NCI-H1092 (cell line): ENCODE data around the gene ALDH1L1.

Experiments
- DNase-seq: peaks from one replicate; lab custom pipeline; 2025; lab: John Stamatoyannopoulos, UW

Gene ALDH1L1

GRCh38 chr3:126134219-126134975 lies 46.0 kb downstream of the ALDH1L1 start:
- DNase-seq: peak; percentile 47

DNA sequence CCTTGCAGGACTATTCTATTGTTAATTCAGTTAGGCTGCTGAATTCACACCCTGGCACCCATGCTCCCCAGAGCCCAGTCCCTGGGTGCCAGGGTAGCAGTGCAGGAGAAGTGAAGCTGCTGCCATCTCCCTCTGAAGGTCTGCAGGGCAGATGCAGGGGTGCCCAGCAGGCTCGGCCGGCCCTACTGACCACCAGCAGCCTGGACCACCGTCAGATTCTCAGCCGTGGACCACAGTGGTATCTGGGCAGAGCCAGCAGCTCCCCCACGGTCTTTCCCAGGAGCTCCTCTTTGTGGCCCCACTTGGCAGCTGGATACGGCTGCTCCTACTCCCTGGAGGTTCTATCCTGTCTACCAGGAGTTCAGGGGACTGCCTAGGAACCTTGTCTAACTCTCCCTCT lies 46.8 kb downstream of the ALDH1L1 start:
- DNase-seq: no peak

- DNase-seq: no peak
Observed at GRCh38 chr3:126132751-126133511, 47.5 kb downstream of the ALDH1L1 start.

GRCh38 chr3:126131881-126132750 lies 48.3 kb downstream of the ALDH1L1 start:
- DNase-seq: no peak

GRCh38 chr3:126130981-126131745 lies 49.2 kb downstream of the ALDH1L1 start:
- no peak for DNase-seq

DNA sequence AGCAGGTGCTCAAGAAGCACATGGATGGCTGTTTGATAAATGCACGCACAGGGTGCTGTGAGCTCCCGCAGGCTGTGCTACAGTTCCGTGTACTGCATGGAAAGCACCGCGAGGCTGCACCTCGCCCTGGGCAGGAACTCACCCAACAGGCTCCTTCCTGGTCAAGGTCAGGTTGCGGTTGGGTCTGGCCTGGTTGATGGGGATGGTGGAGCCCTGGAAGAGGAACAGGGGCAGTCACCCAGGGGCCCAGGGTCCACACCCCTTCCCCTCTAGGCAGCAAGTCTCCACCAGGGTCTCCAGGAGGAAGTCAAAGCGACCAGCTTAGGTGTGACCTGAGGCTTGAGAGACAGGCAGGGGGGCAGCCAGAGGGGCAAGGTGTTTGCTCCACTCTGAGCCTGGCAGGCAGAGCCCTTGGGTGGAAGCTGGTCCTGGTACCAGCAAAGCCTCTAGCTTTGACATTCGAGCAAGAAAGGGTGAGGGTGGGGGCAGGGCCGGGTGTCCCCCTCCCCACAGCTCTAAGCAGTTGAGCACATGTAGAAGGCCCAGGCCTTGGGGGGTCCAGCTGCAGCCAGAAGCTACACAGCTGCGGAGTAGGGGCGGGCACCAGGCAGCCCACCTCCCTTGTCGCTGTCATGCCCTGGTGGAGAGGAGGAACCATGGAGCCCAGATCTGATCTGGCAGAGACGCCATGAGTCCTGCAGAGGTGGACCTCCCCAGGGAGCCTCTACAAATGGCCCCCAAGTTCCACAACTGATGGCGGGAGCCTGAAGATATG lies 50.1 kb downstream of the ALDH1L1 start:
- no peak for DNase-seq

DNA sequence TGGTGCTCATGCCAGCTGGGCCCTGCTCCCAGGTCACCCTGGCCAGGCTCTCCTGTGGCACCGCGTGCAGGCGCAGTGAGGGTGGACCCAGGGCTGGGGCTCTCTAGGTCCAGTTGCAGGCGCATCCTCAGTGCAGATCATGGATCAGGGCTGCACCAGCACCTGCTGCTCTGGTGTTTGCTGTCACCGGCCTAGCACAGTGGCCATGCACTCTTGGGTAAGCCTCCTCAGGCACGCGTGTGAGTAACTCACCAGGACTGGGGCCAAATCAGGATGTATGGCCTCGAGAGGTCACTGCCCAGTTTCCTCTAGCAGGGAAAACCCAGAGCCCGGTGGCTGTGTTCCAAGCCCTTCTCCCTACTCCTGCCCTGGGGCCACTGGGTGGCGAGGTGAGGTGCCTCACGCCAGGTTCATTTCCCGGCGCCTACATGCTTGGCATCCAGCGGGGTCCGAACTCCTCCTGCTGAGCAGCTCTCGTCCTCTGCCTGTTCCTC lies 50.9 kb downstream of the ALDH1L1 start:
- no peak for DNase-seq

DNA sequence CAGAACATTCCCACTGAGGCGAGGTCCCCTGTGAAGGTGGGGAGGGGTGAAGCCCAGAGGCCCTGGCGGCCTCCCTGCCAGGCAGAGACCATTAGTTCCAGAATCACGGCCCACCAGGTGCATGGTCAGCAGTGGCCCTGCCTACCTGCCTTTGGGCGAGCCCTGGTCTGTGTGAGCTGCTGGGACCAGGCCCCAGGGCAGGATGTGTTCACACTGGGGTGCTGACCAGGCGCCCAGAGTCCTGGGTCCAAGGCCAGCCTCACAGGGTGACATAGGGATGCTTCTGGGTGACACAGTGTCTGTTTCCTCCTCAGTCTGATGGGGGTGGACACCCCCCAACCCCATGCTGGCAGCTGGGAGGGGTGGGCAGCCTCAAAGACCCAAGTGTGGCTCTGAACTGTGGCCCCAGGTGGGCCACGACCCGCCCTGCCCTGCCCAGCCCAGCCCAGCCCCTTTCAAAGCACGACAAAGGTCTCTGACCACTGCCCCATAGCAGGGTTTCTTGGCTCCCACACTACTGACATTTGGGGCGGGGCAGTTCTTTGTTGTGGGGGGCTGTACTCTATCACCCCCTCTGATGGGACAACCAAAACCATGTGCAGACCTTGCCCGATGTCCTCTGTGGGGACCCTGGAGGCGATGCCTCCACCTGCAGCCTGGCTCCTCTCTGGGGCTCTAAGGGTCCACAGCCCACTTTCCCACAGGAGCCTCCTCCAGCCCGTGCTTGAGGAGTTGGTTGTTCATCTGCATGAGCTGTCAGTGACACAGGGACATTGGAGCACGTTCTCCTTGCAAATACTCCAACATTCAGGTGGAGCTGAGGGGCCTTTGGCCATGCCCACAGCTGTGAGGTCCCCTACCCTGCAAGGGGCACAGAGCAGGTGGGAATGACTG lies 51.6 kb downstream of the ALDH1L1 start:
- DNase-seq: no peak

- DNase-seq: no peak
Observed at GRCh38 chr3:126127904-126128303, 52.5 kb downstream of the ALDH1L1 start.

DNA sequence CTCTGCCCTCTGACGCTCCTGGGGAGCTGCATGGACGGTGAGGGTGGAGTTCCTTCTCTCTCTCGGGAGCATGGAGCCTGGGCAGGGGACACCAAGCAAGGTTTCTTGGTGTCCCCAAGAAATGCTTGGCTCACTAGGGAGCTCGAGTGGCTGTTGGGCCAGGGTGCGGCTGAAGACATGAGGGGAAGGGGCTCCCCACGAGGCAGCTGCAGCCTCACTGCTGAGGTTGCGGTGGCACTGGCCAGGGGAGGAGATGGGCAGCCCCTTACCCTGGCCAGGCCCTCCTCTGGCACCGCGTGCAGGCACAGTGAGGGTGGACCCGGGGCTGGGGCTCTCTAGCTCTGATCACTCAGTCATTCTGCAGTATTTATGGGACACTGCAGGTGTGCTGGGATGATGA lies 52.9 kb downstream of the ALDH1L1 start:
- DNase-seq: no peak

- no peak for DNase-seq
Observed at GRCh38 chr3:126126811-126127431, 53.5 kb downstream of the ALDH1L1 start.

- no peak for DNase-seq
Observed at GRCh38 chr3:126126286-126126685, 54.1 kb downstream of the ALDH1L1 start.

DNA sequence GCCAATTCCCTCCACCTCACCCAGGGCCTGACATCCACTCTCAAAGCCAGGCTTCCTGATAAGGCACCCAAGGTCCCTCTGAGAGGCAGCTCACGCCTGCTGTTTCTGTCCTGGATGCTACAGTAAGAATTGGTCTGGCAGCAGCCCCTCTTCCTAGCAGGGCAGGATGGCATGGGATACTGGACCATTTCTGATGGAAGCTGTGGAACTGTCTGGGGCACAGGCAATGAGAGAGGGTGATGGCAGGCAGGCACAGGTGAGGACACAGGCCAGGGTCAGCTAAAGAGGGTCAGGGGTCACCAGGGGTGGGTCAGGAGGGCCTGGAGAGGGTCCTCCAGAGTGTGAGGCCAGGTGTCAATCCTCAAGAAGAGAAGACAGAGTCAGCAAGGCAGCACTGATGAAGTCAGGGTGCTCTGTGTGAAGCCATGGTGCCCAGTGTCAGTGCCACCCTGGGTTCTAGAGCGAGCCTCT lies 54.6 kb downstream of the ALDH1L1 start:
- DNase-seq: no peak

DNA sequence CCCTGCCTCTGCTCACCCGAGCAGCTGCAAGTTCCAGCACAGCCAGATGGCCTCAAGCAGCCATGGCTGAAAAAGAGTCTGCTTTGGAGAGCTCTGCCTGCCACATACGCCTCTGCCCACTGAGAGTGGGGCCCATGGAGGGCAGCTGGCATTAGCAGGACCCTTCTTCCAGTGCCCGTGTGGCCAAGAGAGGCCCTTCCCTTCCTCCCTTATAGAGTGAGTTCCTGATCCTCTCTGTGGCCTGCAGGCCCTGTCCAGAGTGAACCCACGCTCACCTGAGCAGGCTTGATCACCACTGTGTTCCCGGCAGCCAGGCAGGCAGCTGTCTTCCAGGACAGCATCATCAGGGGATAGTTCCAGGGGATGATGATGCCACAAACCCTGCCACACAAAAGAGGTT lies 55.0 kb downstream of the ALDH1L1 start:
- no peak for DNase-seq

- no peak for DNase-seq
Observed at GRCh38 chr3:126124896-126125295, 55.5 kb downstream of the ALDH1L1 start.

- DNase-seq: no peak
Observed at GRCh38 chr3:126124148-126124868, 56.1 kb downstream of the ALDH1L1 start.

DNA sequence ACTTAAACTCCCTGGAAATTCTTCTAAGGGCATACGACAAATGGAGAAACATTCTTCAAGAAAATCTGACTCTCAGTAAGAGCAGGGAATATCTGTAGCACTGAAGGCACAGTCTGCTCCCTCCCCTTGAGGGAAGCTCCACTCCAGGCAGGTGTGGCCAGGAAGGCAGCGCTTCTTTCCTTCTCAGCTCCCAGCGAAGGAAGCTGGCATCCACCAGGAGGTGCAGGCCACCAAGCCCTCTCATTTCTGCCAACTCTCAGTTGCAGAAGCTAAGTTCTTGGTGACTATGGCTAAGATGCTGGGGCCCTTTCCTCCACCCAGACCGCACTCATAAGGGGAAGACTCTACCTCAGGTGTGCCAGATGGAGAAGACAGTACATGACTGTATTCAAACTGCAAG lies 58.8 kb downstream of the ALDH1L1 start:
- DNase-seq: no peak

DNA sequence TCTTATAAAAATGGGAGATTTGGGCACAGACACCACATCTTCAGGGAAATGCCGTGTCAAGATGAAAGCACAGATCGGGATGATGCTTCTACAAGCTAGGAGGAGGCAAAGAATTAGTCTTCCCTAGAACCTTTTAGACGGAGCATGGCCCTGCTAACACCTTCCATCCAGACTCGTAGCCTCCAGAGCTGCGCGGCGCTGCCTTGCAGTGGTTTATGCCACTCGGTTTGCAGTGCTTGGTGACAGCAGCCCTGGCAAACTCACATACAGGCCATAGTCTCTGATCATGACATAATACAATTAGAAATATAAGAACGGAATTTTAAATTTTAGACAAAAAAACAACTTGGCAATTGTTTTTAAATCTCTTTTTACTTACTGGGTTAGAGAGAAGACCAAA lies 59.3 kb downstream of the ALDH1L1 start:
- DNase-seq: no peak
